H9 (cell line): Measurements from ENCODE around the gene CNGB1. TPM values are rescaled to one million over a fixed set of nuclear protein-coding genes. Genes with fewer than 3 reads are reported as not detected.

ENCODE experiments used
- DNase-seq: peaks from one replicate; pipeline ENCODE4 v3.0.0-alpha.2; 2017
- H2AFZ ChIP-seq: one replicate; pipeline ENCODE4 v1.6.1; 2013; ENCODE audit warnings: mild to moderate bottlenecking, low read length, control low read depth, moderate library complexity
- H2AK5ac ChIP-seq: 2 replicates; pipeline ENCODE4 v1.6.1; 2013; ENCODE audit warnings: low read length, control low read depth, mixed read lengths; ENCODE audit not compliant: insufficient read length
- H2BK120ac ChIP-seq: one replicate; pipeline ENCODE4 v1.6.1; 2013; ENCODE audit warnings: low read depth, mild to moderate bottlenecking, low read length, control low read depth, inconsistent platforms; ENCODE audit not compliant: poor library complexity, severe bottlenecking
- H2BK12ac ChIP-seq: 2 replicates; pipeline ENCODE4 v1.6.1; 2013; ENCODE audit warnings: low read length, control low read depth, mixed read lengths, low read depth; ENCODE audit not compliant: insufficient read length
- H2BK15ac ChIP-seq: 2 replicates; pipeline ENCODE4 v1.6.1; 2013; ENCODE audit warnings: low read depth, low read length, control low read depth
- H2BK20ac ChIP-seq: one replicate; pipeline ENCODE4 v1.6.1; 2013; ENCODE audit warnings: low read depth, mild to moderate bottlenecking, low read length, control low read depth, inconsistent platforms; ENCODE audit not compliant: poor library complexity, severe bottlenecking
- H2BK5ac ChIP-seq: 2 replicates; pipeline ENCODE4 v1.6.1; 2013; ENCODE audit warnings: low read length, control low read depth, mixed read lengths; ENCODE audit not compliant: insufficient read length
- H3K14ac ChIP-seq: 2 replicates; pipeline ENCODE4 v1.6.1; 2013; ENCODE audit warnings: low read length, control low read depth; ENCODE audit not compliant: insufficient read depth
- H3K18ac ChIP-seq: 2 replicates; pipeline ENCODE4 v1.6.1; 2013; ENCODE audit warnings: low read depth, mild to moderate bottlenecking, mixed read lengths, low read length, control low read depth; ENCODE audit not compliant: insufficient read length
- H3K23ac ChIP-seq: 2 replicates; pipeline ENCODE4 v1.6.1; 2013; ENCODE audit warnings: low read length, control low read depth, mixed read lengths, low read depth; ENCODE audit not compliant: insufficient read length
- H3K23me2 ChIP-seq: 2 replicates; pipeline ENCODE4 v1.6.1; 2013; ENCODE audit warnings: low read depth, mild to moderate bottlenecking, mixed read lengths, low read length, control low read depth; ENCODE audit not compliant: insufficient read length, poor library complexity, severe bottlenecking
- H3K27ac ChIP-seq: 2 replicates; pipeline ENCODE4 v1.5.1; 2013; ENCODE audit warnings: low read length, control low read depth, mixed read lengths, low read depth; ENCODE audit not compliant: insufficient read length
- H3K27me3 ChIP-seq: 2 replicates; pipeline ENCODE4 v1.6.1; 2013; ENCODE audit warnings: low read length, control low read depth, inconsistent platforms; ENCODE audit not compliant: insufficient read depth
- H3K4ac ChIP-seq: 2 replicates; pipeline ENCODE4 v1.6.1; 2013; ENCODE audit warnings: low read depth, mild to moderate bottlenecking, control low read depth, inconsistent platforms, low read length, moderate library complexity
- H3K4me1 ChIP-seq: 2 replicates; pipeline ENCODE4 v1.6.1; 2013; ENCODE audit warnings: low read length, control low read depth, inconsistent platforms; ENCODE audit not compliant: insufficient read depth
- H3K4me2 ChIP-seq: 2 replicates; pipeline ENCODE4 v1.6.1; 2013; ENCODE audit warnings: low read length, control low read depth, mixed read lengths; ENCODE audit not compliant: insufficient read length, insufficient read depth
- H3K56ac ChIP-seq: 2 replicates; pipeline ENCODE4 v1.6.1; 2013; ENCODE audit warnings: low read depth, mild to moderate bottlenecking, mixed read lengths, low read length, control low read depth; ENCODE audit not compliant: insufficient read length
- H3K79me1 ChIP-seq: 2 replicates; pipeline ENCODE4 v1.6.1; 2013; ENCODE audit warnings: low read depth, mild to moderate bottlenecking, moderate library complexity, low read length, control low read depth, inconsistent platforms; ENCODE audit not compliant: insufficient read depth, poor library complexity, severe bottlenecking
- H3K79me2 ChIP-seq: 2 replicates; pipeline ENCODE4 v1.6.1; 2013; ENCODE audit warnings: low read length, control low read depth, inconsistent platforms; ENCODE audit not compliant: insufficient read depth
- H3K9ac ChIP-seq: 2 replicates; pipeline ENCODE4 v1.6.1; 2013; ENCODE audit warnings: low read length, control low read depth, mixed read lengths; ENCODE audit not compliant: insufficient read length; ENCODE audit errors: extremely low read depth
- H3K9me3 ChIP-seq: one replicate; pipeline ENCODE4 v1.6.1; 2013; ENCODE audit warnings: low read depth, low read length, inconsistent platforms; ENCODE audit not compliant: control insufficient read depth
- H3T11ph ChIP-seq: one replicate; pipeline ENCODE4 v1.6.1; 2013; ENCODE audit warnings: mild to moderate bottlenecking, low read length, control low read depth, inconsistent platforms
- H4K20me1 ChIP-seq: one replicate; pipeline ENCODE4 v1.6.1; 2013; ENCODE audit not compliant: control insufficient read depth, insufficient read length, insufficient read depth
- H4K5ac ChIP-seq: 2 replicates; pipeline ENCODE4 v1.6.1; 2013; ENCODE audit warnings: low read depth, mild to moderate bottlenecking, mixed read lengths, low read length, control low read depth; ENCODE audit not compliant: insufficient read length
- H4K8ac ChIP-seq: replicated peaks from 2 replicates; pipeline ENCODE4 v1.6.1; 2013; ENCODE audit warnings: low read length, control low read depth, mixed read lengths, low read depth; ENCODE audit not compliant: insufficient read length
- H4K91ac ChIP-seq: 2 replicates; pipeline ENCODE4 v1.6.1; 2013; ENCODE audit warnings: low read depth, mild to moderate bottlenecking, moderate library complexity, mixed read lengths, low read length, control low read depth; ENCODE audit not compliant: insufficient read length
- H3K27ac Mint-ChIP-seq, 3 experiments: 2 replicates in 2 of 3; 3 replicates in 1 of 3; pipeline ENCODE4 v1.8.0; 2020 to 2021; ENCODE audit warnings: mixed read lengths in 3 of 3, mild to moderate bottlenecking in 1 of 3, moderate library complexity in 1 of 3
- H3K27me3 Mint-ChIP-seq: 2 replicates; pipeline ENCODE4 v1.8.0; 2021; ENCODE audit warnings: low read depth, mild to moderate bottlenecking, moderate library complexity, mixed read lengths
- H3K36me3 Mint-ChIP-seq, 3 experiments: 2 replicates in 2 of 3; 3 replicates in 1 of 3; pipeline ENCODE4 v1.8.0; 2020 to 2021; ENCODE audit warnings: low read depth in 3 of 3, mixed read lengths in 3 of 3; ENCODE audit not compliant: insufficient read depth in 1 of 3
- H3K4me1 Mint-ChIP-seq, 2 experiments: 2 replicates each; pipeline ENCODE4 v1.8.0; 2020; ENCODE audit warnings: mixed read lengths in 2 of 2
- H3K4me3 Mint-ChIP-seq, 2 experiments: 2 replicates in 1 of 2; 3 replicates in 1 of 2; pipeline ENCODE4 v1.8.0; 2020 to 2021; ENCODE audit warnings: mild to moderate bottlenecking in 2 of 2, mixed read lengths in 2 of 2, moderate library complexity in 1 of 2
- H3K9me3 Mint-ChIP-seq, 2 experiments: 2 replicates in 1 of 2; 3 replicates in 1 of 2; pipeline ENCODE4 v1.8.0; 2020; ENCODE audit warnings: mild to moderate bottlenecking in 2 of 2, mixed read lengths in 2 of 2, moderate library complexity in 1 of 2
- WGBS: extraction: QIAGEN DNeasy Blood & Tissue Kit; methylation state at CpG from one replicate; pipeline ENCODE4 v1.1.7; 2013; ENCODE audit warnings: missing lambda C conversion rate, low lambda C conversion rate, mixed read lengths; ENCODE audit not compliant: insufficient read length; ENCODE audit errors: extremely low coverage; 5-methylcytosine and 5-hydroxymethylcytosine counted together
- total RNA-seq: library from RNA; stranded (reverse); gene quantifications from 2 replicates; pipeline ENCODE4 v1.2.1, GENCODE V29; 2021
- TF ChIP-seq, protein P1 (sequence below): fragments of 200-600 bp; sonication (generic); conservative IDR thresholded peaks from 3 replicates; pipeline ENCODE4 v1.8.0; 2021; ENCODE audit warnings: antibody characterized with exemption, mild to moderate bottlenecking

Gene CNGB1
- total RNA-seq, 1 experiment from 2014 or later = not detected

DNA sequence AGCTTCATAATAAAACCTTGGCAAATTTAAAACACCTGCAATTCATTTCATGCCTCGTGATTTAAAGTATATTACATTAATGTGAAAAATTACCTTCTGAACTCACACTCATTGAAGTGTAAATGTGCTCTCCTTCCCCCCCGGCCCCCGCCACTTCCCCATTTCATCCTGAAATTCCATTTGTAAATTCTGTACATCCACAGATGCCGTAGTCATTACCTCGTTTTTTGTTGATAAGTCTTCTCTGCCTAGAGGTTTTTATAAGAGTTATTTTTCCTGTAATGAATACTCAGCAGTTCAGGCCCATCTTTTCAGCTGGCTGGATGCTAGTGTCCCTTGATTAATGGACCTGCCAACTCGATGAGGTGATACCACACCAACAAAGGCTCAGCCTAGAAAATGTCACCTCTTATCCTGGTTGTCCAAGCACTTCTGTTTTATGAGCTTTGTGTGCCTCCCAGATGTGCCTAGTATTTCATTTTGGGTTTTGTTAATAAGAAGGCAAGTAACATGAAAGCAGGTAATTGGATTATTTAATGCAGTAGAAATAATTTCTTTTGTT, 103.8 kb downstream of the CNGB1 start:
- Histone ChIP-seq H2BK12ac (no peak overlapping the region), H3K23ac (no peak overlapping the region), H4K20me1 (no peaks in the 10 kb centered on the region), H2AFZ (no peak overlapping the region), H3K4me2 (no peak overlapping the region), H3K9ac (no peak overlapping the region), H2BK20ac (no peak overlapping the region), H3K27me3 (no peaks in the 10 kb centered on the region), H4K91ac (no peak overlapping the region), H3T11ph (no peak overlapping the region), H2AK5ac (no peak overlapping the region), H2BK120ac (peak overlapping the region; percentile 61), H3K18ac (no peak overlapping the region), H3K4me1 (no peaks in the 10 kb centered on the region; the same call in none of the 2 replicates), H2BK5ac (no peak overlapping the region), H2BK15ac (no peak overlapping the region), H3K4ac (no peak overlapping the region), H3K56ac (no peak overlapping the region), H3K14ac (no peak overlapping the region), H3K9me3 (no peaks in the 10 kb centered on the region), H3K27ac (no peak overlapping the region), H4K8ac (no peak overlapping the region), H4K5ac (no peak overlapping the region), H3K23me2 (no peaks in the 10 kb centered on the region), H3K79me2 (no peaks in the 10 kb centered on the region), H3K79me1 (no peaks in the 10 kb centered on the region)
- Mint-ChIP-seq H3K9me3 (no peaks in the 10 kb centered on the region), H3K36me3 (no peaks in the 10 kb centered on the region), H3K27me3 (peaks cover 5% of the 10 kb centered on the region), H3K4me1 (peaks cover 18 to 19% of the 10 kb centered on the region in 2 experiments), H3K27ac (no peak overlapping the region; a peak in 2 of 7 replicates), H3K4me3 (no peak overlapping the region)
- no peak for DNase-seq
- TF ChIP-seq, protein P1, sequence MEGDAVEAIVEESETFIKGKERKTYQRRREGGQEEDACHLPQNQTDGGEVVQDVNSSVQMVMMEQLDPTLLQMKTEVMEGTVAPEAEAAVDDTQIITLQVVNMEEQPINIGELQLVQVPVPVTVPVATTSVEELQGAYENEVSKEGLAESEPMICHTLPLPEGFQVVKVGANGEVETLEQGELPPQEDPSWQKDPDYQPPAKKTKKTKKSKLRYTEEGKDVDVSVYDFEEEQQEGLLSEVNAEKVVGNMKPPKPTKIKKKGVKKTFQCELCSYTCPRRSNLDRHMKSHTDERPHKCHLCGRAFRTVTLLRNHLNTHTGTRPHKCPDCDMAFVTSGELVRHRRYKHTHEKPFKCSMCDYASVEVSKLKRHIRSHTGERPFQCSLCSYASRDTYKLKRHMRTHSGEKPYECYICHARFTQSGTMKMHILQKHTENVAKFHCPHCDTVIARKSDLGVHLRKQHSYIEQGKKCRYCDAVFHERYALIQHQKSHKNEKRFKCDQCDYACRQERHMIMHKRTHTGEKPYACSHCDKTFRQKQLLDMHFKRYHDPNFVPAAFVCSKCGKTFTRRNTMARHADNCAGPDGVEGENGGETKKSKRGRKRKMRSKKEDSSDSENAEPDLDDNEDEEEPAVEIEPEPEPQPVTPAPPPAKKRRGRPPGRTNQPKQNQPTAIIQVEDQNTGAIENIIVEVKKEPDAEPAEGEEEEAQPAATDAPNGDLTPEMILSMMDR = no peak
- WGBS = no CpG with 5 or more reads among the region's 6 CpGs
